Ovary (tissue), 9 donors: Measurements from ENCODE around the gene CPEB4. TPM values are rescaled to one million over a fixed set of nuclear protein-coding genes. Genes with fewer than 3 reads are reported as not detected.

Experiments
- DNase-seq, 5 donors: peaks; one replicate each; pipeline ENCODE4 v3.0.0-alpha.2; 2019 to 2020
- H3K27ac ChIP-seq, 2 donors: fragments of 200-600 bp; one replicate each; pipeline versions ENCODE4 v1.5.1 to v1.8.0; 2019 to 2022
- H3K27me3 ChIP-seq: fragments of 200-600 bp; one replicate; pipeline ENCODE4 v1.8.0; 2022
- H3K36me3 ChIP-seq: fragments of 200-600 bp; sonication (generic); one replicate; pipeline ENCODE4 v1.5.1; 2019
- H3K4me1 ChIP-seq: one replicate; pipeline ENCODE4 v1.8.1; 2013; ENCODE audit warnings: mild to moderate bottlenecking, moderate library complexity; ENCODE audit not compliant: insufficient read depth
- H3K4me3 ChIP-seq: fragments of 200-600 bp; sonication (generic); one replicate; pipeline ENCODE4 v1.5.1; 2017
- H3K9me3 ChIP-seq, 2 donors: fragments of 200-600 bp in 1 of 2; sonication (generic) in 1 of 2; one replicate each; pipeline versions ENCODE4 v1.5.1 to v1.8.1; 2013 to 2019; ENCODE audit warnings: mild to moderate bottlenecking in 1 of 2, moderate library complexity in 1 of 2
- CTCF ChIP-seq, 3 donors: fragments of 450-650 bp in 2 of 3; fragments of 200-600 bp in 1 of 3; IDR thresholded peaks; one replicate each; pipeline versions ENCODE4 v1.5.1 to v1.8.0; 2016 to 2022; ENCODE audit warnings: antibody characterized with exemption in 3 of 3, mild to moderate bottlenecking in 1 of 3
- EP300 ChIP-seq: sonication (generic); formaldehyde crosslinking; IDR thresholded peaks from one replicate; pipeline ENCODE4 v1.6.1; 2017; ENCODE audit warnings: antibody characterized with exemption
- POLR2A ChIP-seq: fragments of 450-650 bp; IDR thresholded peaks from one replicate; pipeline ENCODE4 v1.6.1; 2017; ENCODE audit warnings: antibody characterized with exemption, mild to moderate bottlenecking, moderate library complexity
- WGBS, 3 donors: extraction: QIAGEN DNeasy Blood & Tissue Kit in 1 of 3; methylation state at CpG; one replicate each; pipeline versions ENCODE4 v1.1.5 to v1.1.7; 2013 to 2017; 5-methylcytosine and 5-hydroxymethylcytosine counted together
- intact Hi-C, 4 donors: fragments of 100-400 bp; cut with DNase I; formaldehyde crosslinking; loops; one replicate each; pipeline versions ENCODE4 v1.11.0 to v1.15.1; 2022 to 2023
- polyA plus RNA-seq, 2 donors: library from polyadenylated mRNA; stranded (reverse); fragments of 200-250 nt in 1 of 2; fragments of 350-450 nt in 1 of 2; fragmentation: Illumina TruSeq in 1 of 2; extraction: RNeasy Lipid Tissue Mini Kit (QIAGEN cat#74804) in 1 of 2; gene quantifications; one replicate each; pipeline ENCODE4 v1.2.3, GENCODE V29; 2013 to 2014
- total RNA-seq, 7 donors: library from RNA; depleted of rRNA in 2 of 7; stranded (reverse); fragments of >200 nt in 2 of 7; fragmentation: NEBNext Ultra II Directional in 3 of 7; extraction: Animal tissue kit (Norgen Biotek cat#: 25700) in 3 of 7; gene quantifications; one replicate each; pipeline versions ENCODE4 v1.1.0 to v1.2.4, GENCODE V29; 2016 to 2023
- donor health status: DM: no; HTN: no; CAD: no; lungs with moderate emphysema.
- donor health status: DM: no; HTN: no; CAD: no.
- donor health status: Bipolar disorder and iron deficiency.
- donor health status: DM: yes; HTN: yes; CAD: no.
- donor health status: DM: no; HTN: no; CAD: no.
- donor health status: DM: yes; HTN: yes; CAD: no.

CPEB4 gene
- total and polyA plus RNA-seq, 9 donors = 7.2 to 50.1 (median 23.2) TPM

- DNase-seq = no peak
- intact Hi-C loops = no loop called here
- Histone ChIP-seq H3K27me3 (no peaks in the 10 kb centered on the region), H3K4me3 (no peak overlapping the region), H3K4me1 (peaks cover 3% of the 10 kb centered on the region), H3K9me3 (no peaks in the 10 kb centered on the region), H3K27ac (no peak overlapping the region), H3K36me3 (no peaks in the 10 kb centered on the region)
- no peak for TF ChIP-seq CTCF (IDR thresholded peaks at IDR 0.05)
- TF ChIP-seq EP300 = no peak
- TF ChIP-seq POLR2A = no peak
Measured at GRCh38 chr5:173882632-173883031, 5.5 kb upstream of the CPEB4 start.

- intact Hi-C loops = no loop called here
- Histone ChIP-seq H3K27me3 (no peaks in the 10 kb centered on the region), H3K36me3 (no peaks in the 10 kb centered on the region), H3K9me3 (no peaks in the 10 kb centered on the region), H3K4me1 (no peaks in the 10 kb centered on the region), H3K27ac (no peak overlapping the region), H3K4me3 (no peak overlapping the region)
- TF ChIP-seq CTCF (IDR thresholded peaks at IDR 0.05) = no peak
- no peak for TF ChIP-seq EP300
- no peak for TF ChIP-seq POLR2A
- WGBS, 3 donors = 71 to 87% (median 80%) methylated on average over 3 of the region's 3 CpGs
- DNase-seq = no peak
Measured at GRCh38 chr5:173883347-173883924, 4.7 kb upstream of the CPEB4 start.

- Histone ChIP-seq H3K9me3 (no peaks in the 10 kb centered on the region), H3K4me3 (no peak overlapping the region), H3K4me1 (no peaks in the 10 kb centered on the region), H3K27ac (no peak overlapping the region), H3K27me3 (no peaks in the 10 kb centered on the region), H3K36me3 (no peaks in the 10 kb centered on the region)
- no peak for DNase-seq
- TF ChIP-seq EP300 (no peak), POLR2A (no peak), CTCF (IDR thresholded peaks at IDR 0.05) (no peak)
- WGBS, 3 donors = 72 to 79% (median 74%) methylated on average over 2 of the region's 2 CpGs
- intact Hi-C loops = no loop called here
Measured at GRCh38 chr5:173884402-173885053, 3.6 kb upstream of the CPEB4 start.

- no peak for DNase-seq
- Histone ChIP-seq H3K4me3 (no peak overlapping the region), H3K9me3 (no peaks in the 10 kb centered on the region), H3K27ac (no peak overlapping the region), H3K36me3 (no peaks in the 10 kb centered on the region), H3K27me3 (no peaks in the 10 kb centered on the region), H3K4me1 (peaks cover 2% of the 10 kb centered on the region)
- TF ChIP-seq POLR2A (no peak), EP300 (no peak), CTCF (IDR thresholded peaks at IDR 0.05) (no peak)
- intact Hi-C loops = no loop called here
- WGBS, 3 donors = 78 to 90% (median 79%) methylated on average over 1 of the region's 1 CpG
Measured at GRCh38 chr5:173885054-173885443, 3.1 kb upstream of the CPEB4 start.
